Calu3 (cell line): ENCODE results near the gene SLC1A5. TPM values are rescaled to one million over a fixed set of nuclear protein-coding genes. Genes with fewer than 3 reads are reported as not detected.
"Not testable (repeated sequence)": the region's sequence is repeated elsewhere in the genome, so short reads cannot be mapped to it uniquely, and the experiment has no call there.

ENCODE experiments used
- BruUV-seq: library from RNA; stranded (reverse); fragments of 400-500 nt; replicated peaks from 2 replicates; lab custom pipeline; 2021; lab: Mats Ljungman, UMichigan
- CTCF ChIA-PET: fragments of 300-600 bp; sonication (Branson Sonifier 250); formaldehyde crosslinking; loops from one replicate; lab custom pipeline; 2022; ENCODE audit warnings: antibody characterized with exemption; lab: Charles Lee
- DNase-seq: peaks from one replicate; pipeline ENCODE4 v3.0.0; 2022
- H3K27ac Mint-ChIP-seq: one replicate; pipeline ENCODE4 v1.8.0; 2022; ENCODE audit warnings: mixed read lengths; ENCODE audit not compliant: unreplicated experiment
- H3K27me3 Mint-ChIP-seq: one replicate; pipeline ENCODE4 v1.8.0; 2022; ENCODE audit warnings: mixed read lengths; ENCODE audit not compliant: unreplicated experiment
- H3K36me3 Mint-ChIP-seq: one replicate; pipeline ENCODE4 v1.8.0; 2022; ENCODE audit warnings: mild to moderate bottlenecking, moderate library complexity, mixed read lengths; ENCODE audit not compliant: insufficient read depth, unreplicated experiment
- H3K4me1 Mint-ChIP-seq: one replicate; pipeline ENCODE4 v1.8.0; 2022; ENCODE audit warnings: mild to moderate bottlenecking, low read depth, mixed read lengths; ENCODE audit not compliant: unreplicated experiment
- H3K4me3 Mint-ChIP-seq: one replicate; pipeline ENCODE4 v1.8.0; 2022; ENCODE audit warnings: mild to moderate bottlenecking, low read depth, moderate library complexity, mixed read lengths; ENCODE audit not compliant: unreplicated experiment
- H3K9me3 Mint-ChIP-seq: one replicate; pipeline ENCODE4 v1.8.0; 2022; ENCODE audit warnings: low read depth, mixed read lengths; ENCODE audit not compliant: unreplicated experiment
- CTCF ChIP-seq: fragments of 200-600 bp; IDR thresholded peaks from one replicate; pipeline ENCODE4 v1.8.0; 2022; ENCODE audit warnings: antibody characterized with exemption; ENCODE audit not compliant: unreplicated experiment
- intact Hi-C: fragments of 100-400 bp; cut with micrococcal nuclease; formaldehyde crosslinking; loops from one replicate; pipeline ENCODE4 v1.10.0; 2022; ENCODE audit not compliant: unreplicated experiment
- total RNA-seq: library from RNA; stranded (reverse); gene quantifications from 2 replicates; pipeline ENCODE4 v1.2.3, GENCODE V29; 2022

The SLC1A5 gene
- total RNA-seq, 1 experiment from 2014 or later: 250 TPM

GRCh38 chr19:46806656-46807055 lies 18.3 kb upstream of the SLC1A5 start:
- intact Hi-C loops: no loop called here
- CTCF ChIA-PET: no interaction called here

GRCh38 chr19:46804432-46804831 lies 16.0 kb upstream of the SLC1A5 start:
- BruUV-seq, intact Hi-C loops, H3K4me3 Mint-ChIP-seq, H3K27me3 Mint-ChIP-seq, H3K27ac Mint-ChIP-seq, DNase-seq, H3K36me3 Mint-ChIP-seq, H3K9me3 Mint-ChIP-seq, H3K4me1 Mint-ChIP-seq: not testable (repeated sequence)
- CTCF ChIA-PET: interaction anchor here (0.6 to 1.2 kb wide), 3 partner anchors 11 to 1949 kb away, joined by 3 to 13 read pairs (median 3); no protein-coding TSS in a partner anchor

More at GRCh38 chr19:46806656-46807055, 18.3 kb upstream of the SLC1A5 start:
- H3K9me3 Mint-ChIP-seq: no peaks in the 10 kb centered on the region
- H3K4me1 Mint-ChIP-seq: no peaks in the 10 kb centered on the region
- H3K27ac Mint-ChIP-seq: no peak overlapping the region
- no peak for DNase-seq
- no peaks in the 10 kb centered on the region for H3K36me3 Mint-ChIP-seq
- H3K4me3 Mint-ChIP-seq: no peak overlapping the region
- BruUV-seq: no TSS peak
- no peak for TF ChIP-seq CTCF
- H3K27me3 Mint-ChIP-seq: no peaks in the 10 kb centered on the region

GRCh38 chr19:46803555-46803954 lies 15.2 kb upstream of the SLC1A5 start:
- Mint-ChIP-seq H3K27me3 (no peaks in the 10 kb centered on the region), H3K4me1 (no peaks in the 10 kb centered on the region), H3K4me3 (no peak overlapping the region), H3K9me3 (no peaks in the 10 kb centered on the region), H3K36me3 (no peaks in the 10 kb centered on the region), H3K27ac (no peak overlapping the region)
- intact Hi-C loops: no loop called here
- no peak for DNase-seq
- TF ChIP-seq CTCF: no peak
- CTCF ChIA-PET: interaction anchor here (0.7 to 1.2 kb wide), 2 partner anchors 10 to 288 kb away, joined by 3 read pairs; no protein-coding TSS in a partner anchor
- BruUV-seq: no TSS peak

GRCh38 chr19:46802152-46802551 lies 13.8 kb upstream of the SLC1A5 start:
- Mint-ChIP-seq H3K36me3 (no peaks in the 10 kb centered on the region), H3K4me3 (no peak overlapping the region), H3K4me1 (no peaks in the 10 kb centered on the region), H3K9me3 (no peaks in the 10 kb centered on the region), H3K27ac (no peak overlapping the region), H3K27me3 (no peaks in the 10 kb centered on the region)
- intact Hi-C loops: no loop called here
- no peak for TF ChIP-seq CTCF
- DNase-seq: no peak
- CTCF ChIA-PET: no interaction called here
- no TSS peak for BruUV-seq

GRCh38 chr19:46798713-46799112 lies 10.3 kb upstream of the SLC1A5 start:
- no TSS peak for BruUV-seq
- Mint-ChIP-seq H3K4me1 (peaks cover 23% of the 10 kb centered on the region), H3K27me3 (no peaks in the 10 kb centered on the region), H3K4me3 (no peak overlapping the region), H3K27ac (no peak overlapping the region), H3K9me3 (no peaks in the 10 kb centered on the region), H3K36me3 (peaks cover 4% of the 10 kb centered on the region)
- CTCF ChIA-PET: no interaction called here
- intact Hi-C loops: no loop called here
- no peak for DNase-seq
- no peak for TF ChIP-seq CTCF
